Measurements from ENCODE around the gene FAM43B. TPM values are rescaled to one million over a fixed set of nuclear protein-coding genes. Genes with fewer than 3 reads are reported as not detected.
A peak's percentile ranks its signal among the peaks of the same experiment; 100 is the strongest.

The FAM43B gene, protein sequence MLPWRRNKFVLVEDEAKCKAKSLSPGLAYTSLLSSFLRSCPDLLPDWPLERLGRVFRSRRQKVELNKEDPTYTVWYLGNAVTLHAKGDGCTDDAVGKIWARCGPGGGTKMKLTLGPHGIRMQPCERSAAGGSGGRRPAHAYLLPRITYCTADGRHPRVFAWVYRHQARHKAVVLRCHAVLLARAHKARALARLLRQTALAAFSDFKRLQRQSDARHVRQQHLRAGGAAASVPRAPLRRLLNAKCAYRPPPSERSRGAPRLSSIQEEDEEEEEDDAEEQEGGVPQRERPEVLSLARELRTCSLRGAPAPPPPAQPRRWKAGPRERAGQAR
- total RNA-seq, result not detected
- polyA plus RNA-seq, result not detected

DNA sequence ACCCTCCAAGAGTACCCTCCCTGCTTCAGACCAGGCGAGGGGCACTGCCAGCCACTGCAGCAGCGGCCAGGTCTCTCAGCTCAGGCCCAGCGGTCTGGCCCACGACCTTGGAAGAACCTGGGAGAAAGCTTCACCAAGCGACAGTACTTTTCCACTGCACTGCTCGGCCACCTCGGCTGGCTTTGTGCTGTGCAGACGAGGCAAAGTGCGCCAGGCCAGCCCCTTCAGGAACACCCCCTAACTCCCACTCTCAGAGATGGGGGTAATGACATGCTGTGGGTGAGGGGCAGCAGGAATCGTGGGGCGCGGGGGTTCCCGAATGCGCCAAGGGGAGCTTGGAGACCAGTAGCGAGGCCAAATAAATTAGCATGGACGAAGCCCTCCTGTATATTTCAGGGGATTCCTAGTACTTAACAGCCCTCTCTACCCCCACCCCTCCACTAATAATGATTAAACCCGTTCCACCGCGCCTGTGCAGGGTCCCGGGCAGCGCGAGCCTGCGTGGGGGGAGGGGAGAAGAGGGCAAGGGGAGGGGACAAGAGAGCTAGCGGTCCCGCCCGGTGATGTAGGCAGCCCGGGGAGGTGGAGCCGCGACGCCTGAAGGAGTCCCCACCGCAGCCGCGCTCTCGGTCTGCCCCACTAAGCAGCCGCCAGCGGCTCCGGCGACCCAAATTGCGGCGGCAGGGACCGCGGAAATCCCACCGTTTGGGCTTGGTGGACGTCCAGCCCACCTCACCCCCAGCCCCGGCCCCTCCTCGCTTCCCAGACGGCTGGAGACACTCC lies at the start of gene FAM43B:
FAM43B (plus strand) TSS at position 629 of the 783 bp plus-strand sequence. CDS start 401 bp downstream, outside the sequence.
- DNase-seq, result no peak
- H3K27me3 Mint-ChIP-seq, result peaks cover 18 to 26% of the 10 kb centered on the region in 2 donors
- H3K27ac Mint-ChIP-seq, result no peak within 1 kb of the TSS
- CTCF ChIA-PET (ENCODE audit: partially characterized antibody), result interaction anchor here (1.5 kb wide), 1 partner anchor 29 kb away, joined by 3 read pairs; no protein-coding TSS in a partner anchor
- Histone ChIP-seq H3K36me3 (ENCODE audit: insufficient read depth, low read length) (no peaks in the 10 kb centered on the region), H3K9me3 (ENCODE audit: control insufficient read depth in 1 of 2, low read length in 2 of 2) (no peaks in the 10 kb centered on the region), H3K27me3 (ENCODE audit: insufficient read depth, low read length) (peaks cover 11% of the 10 kb centered on the region), H3K4me3 (ENCODE audit: low read length in 2 of 2) (no peak within 1 kb of the TSS), H3K27ac (ENCODE audit: low read depth, low read length) (no peak within 1 kb of the TSS), H3K4me1 (ENCODE audit: insufficient read depth, low read length) (no peaks in the 10 kb centered on the region)
- H3K4me1 Mint-ChIP-seq, result peaks cover 0 to 2% (median 0%) of the 10 kb centered on the region in 4 donors
- no peak within 1 kb of the TSS for H3K4me3 Mint-ChIP-seq
- peaks cover 0 to 2% (median 0%) of the 10 kb centered on the region in 8 donors for H3K9me3 Mint-ChIP-seq
- intact Hi-C loops (cut with micrococcal nuclease), result no loop called here
- H3K36me3 Mint-ChIP-seq, result peaks cover 0 to 3% of the 10 kb centered on the region in 2 donors
- POLR2A ChIA-PET (ENCODE audit: partially characterized antibody), result no interaction called here

- ChIA-PET CTCF (ENCODE audit: partially characterized antibody) (interaction anchor here (1.2 to 4.8 kb wide), 2 partner anchors 12 to 15 kb away, joined by 3 to 24 read pairs; no protein-coding TSS in a partner anchor), POLR2A (ENCODE audit: partially characterized antibody) (no interaction called here)
- Histone ChIP-seq H3K27ac (ENCODE audit: low read depth, low read length) (no peak overlapping the region), H3K27me3 (ENCODE audit: insufficient read depth, low read length) (no peaks in the 10 kb centered on the region), H3K4me3 (ENCODE audit: low read length in 2 of 2) (no peak overlapping the region), H3K36me3 (ENCODE audit: insufficient read depth, low read length) (peaks cover 14% of the 10 kb centered on the region), H3K4me1 (ENCODE audit: insufficient read depth, low read length) (peaks cover 30% of the 10 kb centered on the region), H3K9me3 (ENCODE audit: control insufficient read depth in 1 of 2, low read length in 2 of 2) (no peaks in the 10 kb centered on the region)
- intact Hi-C loops (cut with micrococcal nuclease), result loop anchor here (5.0 kb wide), 3 partner anchors 127 to 282 kb away; partner anchors contain the start of genes DDOST, HP1BP3 and PINK1
- Mint-ChIP-seq H3K4me3 (peak overlapping the region in 5 of 8 donors; percentile 10 to 64 (median 38)), H3K27ac (peak overlapping the region in 4 of 7 donors; percentile 15 to 83 (median 56)), H3K4me1 (peaks cover 11 to 31% (median 21%) of the 10 kb centered on the region in 4 donors), H3K36me3 (peaks cover 24 to 32% of the 10 kb centered on the region in 2 donors), H3K9me3 (peaks cover 0 to 1% (median 0%) of the 10 kb centered on the region in 8 donors), H3K27me3 (no peaks in the 10 kb centered on the region)
- no peak for DNase-seq
These were observed 46.9 kb upstream of the FAM43B start for GRCh38 chr1:20505488-20505887.

DNA sequence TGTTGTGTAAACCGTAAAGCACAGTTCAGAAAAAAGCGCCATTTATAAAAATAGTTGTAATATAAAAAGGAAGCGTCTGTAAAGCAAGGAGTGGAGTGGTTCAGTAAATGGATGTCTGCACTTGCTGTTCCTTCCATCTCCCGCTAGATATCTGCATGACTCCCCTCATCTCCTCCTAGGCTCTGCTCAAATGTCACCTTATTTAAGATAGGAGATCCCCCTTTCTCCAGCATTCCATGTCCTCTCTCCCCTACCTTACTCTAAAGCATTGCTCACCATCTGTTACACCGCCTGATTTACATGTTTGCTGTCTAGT lies 45.2 kb upstream of the FAM43B start:
- peak overlapping the region; percentile 77 to 99 (median 94) for H3K27ac Mint-ChIP-seq
- H3K36me3 ChIP-seq (ENCODE audit: insufficient read depth, low read length), result no peaks in the 10 kb centered on the region
- intact Hi-C loops (cut with micrococcal nuclease), result loop anchor here (5.0 kb wide), 3 partner anchors 125 to 280 kb away; partner anchors contain the start of genes DDOST, HP1BP3 and PINK1

DNA sequence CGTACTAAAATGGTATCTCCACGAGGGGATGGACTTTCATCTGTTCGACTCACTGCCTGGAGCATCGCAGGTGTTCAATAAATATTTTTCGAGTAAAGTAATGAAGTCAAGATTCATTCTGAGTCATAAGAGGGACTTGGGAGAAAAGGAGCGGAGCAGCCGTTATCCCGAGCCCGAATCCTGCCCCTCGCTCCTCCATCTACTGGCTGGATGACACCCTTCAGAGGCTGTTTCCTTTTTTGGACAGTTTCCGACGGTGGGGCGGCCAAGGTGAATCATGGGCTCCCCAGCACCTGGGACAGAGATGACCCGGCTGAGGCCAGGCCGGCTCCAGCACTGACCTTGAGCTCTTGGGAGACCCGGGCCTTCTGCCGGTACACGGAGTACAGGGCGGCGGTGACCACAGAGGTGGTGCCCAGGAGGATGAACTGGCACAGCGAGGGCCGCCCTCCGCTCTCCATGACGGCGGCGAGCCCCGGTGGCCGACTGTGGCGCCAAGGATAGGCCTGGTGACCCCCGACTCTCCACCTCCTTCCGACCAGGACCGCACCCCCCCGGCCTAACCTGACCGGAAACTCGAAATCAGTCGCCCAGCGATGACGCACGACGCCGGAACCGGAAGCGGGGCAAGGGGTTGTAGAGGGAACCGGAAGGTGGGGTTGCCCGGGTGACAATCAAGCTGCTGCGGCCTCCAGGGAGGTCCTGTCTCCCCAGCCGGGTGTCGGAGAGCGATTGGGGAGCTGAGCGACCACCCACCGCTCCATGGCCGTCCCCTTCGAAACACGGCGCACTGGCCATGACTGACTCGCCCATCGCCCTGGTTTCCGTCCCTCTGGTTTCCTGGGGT lies 44.6 kb upstream of the FAM43B start, which contains the start of gene MUL1:
MUL1 (minus strand) TSS at position 588 of the 847 bp plus-strand sequence; CDS start at position 461, 127 bp downstream.
- Histone ChIP-seq H3K9me3 (ENCODE audit: control insufficient read depth in 1 of 2, low read length in 2 of 2) (no peaks in the 10 kb centered on the region), H3K4me3 (ENCODE audit: low read length in 2 of 2) (peak within 1 kb of the TSS; percentile 84 to 91), H3K27me3 (ENCODE audit: insufficient read depth, low read length) (peaks cover 6% of the 10 kb centered on the region), H3K4me1 (ENCODE audit: insufficient read depth, low read length) (peaks cover 30% of the 10 kb centered on the region), H3K27ac (ENCODE audit: low read depth, low read length) (peak within 1 kb of the TSS; percentile 91), H3K36me3 (ENCODE audit: insufficient read depth, low read length) (no peaks in the 10 kb centered on the region)
- CTCF ChIA-PET (ENCODE audit: partially characterized antibody), result interaction anchor here (0.9 to 1.2 kb wide), 4 partner anchors 10 to 354 kb away, joined by 3 to 4 read pairs (median 3); no protein-coding TSS in a partner anchor
- intact Hi-C loops (cut with micrococcal nuclease), result loop anchor here (5.0 kb wide), 3 partner anchors 125 to 280 kb away; partner anchors contain the start of genes DDOST, HP1BP3 and PINK1
- POLR2A ChIA-PET (ENCODE audit: partially characterized antibody), result interaction anchor here (0.6 to 2.2 kb wide), 9 partner anchors 14 to 626 kb away, joined by 3 to 22 read pairs (median 3); partner anchors contain the start of genes CAMK2N1 and PINK1
- Mint-ChIP-seq H3K36me3 (peaks cover 11 to 15% of the 10 kb centered on the region in 2 donors), H3K4me3 (peak within 1 kb of the TSS; percentile 84 to 95 (median 91)), H3K27ac (peak within 1 kb of the TSS; percentile 77 to 99 (median 94)), H3K27me3 (peaks cover 0 to 3% of the 10 kb centered on the region in 2 donors), H3K9me3 (peaks cover 0 to 3% (median 0%) of the 10 kb centered on the region in 8 donors), H3K4me1 (peaks cover 11 to 31% (median 21%) of the 10 kb centered on the region in 4 donors)
- DNase-seq, result peak; percentile 88 to 93 (median 90)

More for the DNA sequence above, 45.2 kb upstream of the FAM43B start:
- peaks cover 30% of the 10 kb centered on the region for H3K4me1 ChIP-seq (ENCODE audit: insufficient read depth, low read length)
- peak overlapping the region; percentile 91 for H3K27ac ChIP-seq (ENCODE audit: low read depth, low read length)
- no peaks in the 10 kb centered on the region for H3K9me3 ChIP-seq (ENCODE audit: control insufficient read depth in 1 of 2, low read length in 2 of 2)
- H3K4me1 Mint-ChIP-seq, result peaks cover 11 to 31% (median 21%) of the 10 kb centered on the region in 4 donors
- peak overlapping the region; percentile 84 to 95 (median 91) for H3K4me3 Mint-ChIP-seq
- H3K36me3 Mint-ChIP-seq, result peaks cover 11 to 17% of the 10 kb centered on the region in 2 donors
- H3K9me3 Mint-ChIP-seq, result peaks cover 0 to 1% (median 0%) of the 10 kb centered on the region in 8 donors
- POLR2A ChIA-PET (ENCODE audit: partially characterized antibody), result interaction anchor here (0.7 to 2.2 kb wide), 5 partner anchors 21 to 624 kb away, joined by 3 to 22 read pairs (median 12); partner anchors contain the start of genes CAMK2N1 and PINK1
- peak overlapping the region; percentile 84 to 91 for H3K4me3 ChIP-seq (ENCODE audit: low read length in 2 of 2)
- CTCF ChIA-PET (ENCODE audit: partially characterized antibody), result interaction anchor here (1.2 kb wide), 1 partner anchor 9 kb away, joined by 3 read pairs; no protein-coding TSS in a partner anchor
- DNase-seq, result no peak
- H3K27me3 Mint-ChIP-seq, result peaks cover 0 to 3% of the 10 kb centered on the region in 2 donors
- H3K27me3 ChIP-seq (ENCODE audit: insufficient read depth, low read length), result peaks cover 5% of the 10 kb centered on the region

DNA sequence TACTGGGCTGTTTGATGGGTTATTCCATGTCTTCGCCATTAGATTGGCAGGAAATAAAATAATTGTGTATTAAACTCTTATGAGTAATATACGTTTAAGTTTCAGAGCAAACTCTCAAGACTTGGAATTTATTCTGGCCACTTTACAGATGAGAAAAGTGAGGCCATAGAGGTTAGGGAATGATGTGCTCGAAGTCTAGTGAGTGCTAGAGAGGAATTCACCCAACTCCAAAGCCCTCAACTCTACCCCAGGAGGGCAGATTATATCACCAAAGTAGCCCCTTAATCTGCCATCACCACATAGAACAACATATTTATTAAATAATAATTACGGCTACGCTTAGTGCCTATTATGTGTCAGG lies 44.0 kb upstream of the FAM43B start:
- intact Hi-C loops (cut with micrococcal nuclease), result loop anchor here (5.0 kb wide), 3 partner anchors 124 to 279 kb away; partner anchors contain the start of genes DDOST, HP1BP3 and PINK1
- peak overlapping the region; percentile 84 to 91 for H3K4me3 ChIP-seq (ENCODE audit: low read length in 2 of 2)
- peaks cover 6% of the 10 kb centered on the region for H3K27me3 ChIP-seq (ENCODE audit: insufficient read depth, low read length)
- no peak for DNase-seq
- H3K27ac ChIP-seq (ENCODE audit: low read depth, low read length), result peak overlapping the region; percentile 91
- peaks cover 11 to 31% (median 21%) of the 10 kb centered on the region in 4 donors for H3K4me1 Mint-ChIP-seq
- H3K4me3 Mint-ChIP-seq, result peak overlapping the region; percentile 84 to 95 (median 91)
- peaks cover 10 to 12% of the 10 kb centered on the region in 2 donors for H3K36me3 Mint-ChIP-seq
- ChIA-PET POLR2A (ENCODE audit: partially characterized antibody) (interaction anchor here (0.6 to 2.2 kb wide), 7 partner anchors 22 to 627 kb away, joined by 3 to 22 read pairs (median 4); partner anchors contain the start of genes CAMK2N1 and PINK1), CTCF (ENCODE audit: partially characterized antibody) (interaction anchor here (0.9 to 1.1 kb wide), 3 partner anchors 14 to 355 kb away, joined by 3 to 4 read pairs (median 3); no protein-coding TSS in a partner anchor)
- peaks cover 0 to 4% (median 0%) of the 10 kb centered on the region in 8 donors for H3K9me3 Mint-ChIP-seq
- peaks cover 30% of the 10 kb centered on the region for H3K4me1 ChIP-seq (ENCODE audit: insufficient read depth, low read length)
- H3K36me3 ChIP-seq (ENCODE audit: insufficient read depth, low read length), result no peaks in the 10 kb centered on the region
- no peaks in the 10 kb centered on the region for H3K9me3 ChIP-seq (ENCODE audit: control insufficient read depth in 1 of 2, low read length in 2 of 2)
- peak overlapping the region; percentile 77 to 99 (median 94) for H3K27ac Mint-ChIP-seq
- H3K27me3 Mint-ChIP-seq, result peaks cover 0 to 6% of the 10 kb centered on the region in 2 donors
